K562 (cell line): ENCODE data around the gene PXN. TPM values are rescaled to one million over a fixed set of nuclear protein-coding genes. Genes with fewer than 3 reads are reported as not detected.

Experiments
- CHD1 ChIP-seq: fragments of 200-600 bp; sonication (generic); IDR thresholded peaks from one replicate; pipeline ENCODE4 v1.6.1; 2012; ENCODE audit warnings: mild to moderate bottlenecking, moderate library complexity, low read length, inconsistent platforms
- GATAD2A ChIP-seq: fragments of 450-650 bp; IDR thresholded peaks from 2 replicates; pipeline ENCODE4 v1.6.1; 2017
- HDAC6 ChIP-seq: IDR thresholded peaks from 2 replicates; pipeline ENCODE4 v1.6.1; 2012; ENCODE audit warnings: low read depth, mild to moderate bottlenecking, control low read depth, inconsistent platforms, low read length, moderate library complexity
- MIER1 ChIP-seq: fragments of 450-650 bp; IDR thresholded peaks from 2 replicates; pipeline ENCODE4 v1.6.1; 2016; ENCODE audit warnings: antibody characterized with exemption, mild to moderate bottlenecking, low read depth
- NR0B1 ChIP-seq: fragments of 450-650 bp; IDR thresholded peaks from one replicate; pipeline ENCODE4 v1.6.1; 2018; ENCODE audit warnings: mild to moderate bottlenecking, moderate library complexity; ENCODE audit not compliant: partially characterized antibody
- PRMT5 ChIP-seq: sonication (generic); formaldehyde crosslinking; IDR thresholded peaks from 2 replicates; pipeline ENCODE4 v1.5.0; 2020; ENCODE audit warnings: missing genetic modification reagents
- SIN3A ChIP-seq, 2 experiments: fragments of 150-350 bp in 1 of 2; IDR thresholded peaks; 2 replicates each; pipeline ENCODE4 v1.6.1; 2011 to 2016; ENCODE audit warnings: borderline replicate concordance in 2 of 2, low read depth in 2 of 2, low read length in 2 of 2, mild to moderate bottlenecking in 2 of 2, moderate library complexity in 2 of 2; ENCODE audit not compliant: control insufficient read depth in 1 of 2
- SMC3 ChIP-seq: conservative IDR thresholded peaks from 2 replicates; pipeline ENCODE4 v1.6.1; 2011; ENCODE audit warnings: low read depth, low read length, improper control_type of control experiment; ENCODE audit not compliant: insufficient read depth
- SNRNP70 ChIP-seq: fragments of 200-400 bp; formaldehyde crosslinking; optimal IDR thresholded peaks from 2 replicates; pipeline ENCODE3; 2017; ENCODE audit warnings: low read depth, low read length
- STAT5B ChIP-seq: fragments of 250-450 bp; sonication (Bioruptor Pico); IDR thresholded peaks from 2 replicates; pipeline ENCODE4 v1.8.0; 2021; ENCODE audit warnings: mild to moderate bottlenecking, inconsistent platforms
- TAF15 ChIP-seq: fragments of 200-400 bp; formaldehyde crosslinking; IDR thresholded peaks from 2 replicates; pipeline ENCODE4 v1.6.1; 2017; ENCODE audit warnings: mild to moderate bottlenecking, low read depth, low read length, moderate library complexity
- TARDBP ChIP-seq: fragments of 450-650 bp; IDR thresholded peaks from 2 replicates; pipeline ENCODE4 v1.6.1; 2016
- TEAD1 ChIP-seq, 2 experiments: fragments of 450-650 bp in 1 of 2; sonication (generic) in 1 of 2; formaldehyde crosslinking; IDR thresholded peaks; 2 replicates each; pipeline versions ENCODE4 v1.4.0 to v1.8.0; 2020 to 2022; ENCODE audit warnings: mild to moderate bottlenecking in 2 of 2, missing genetic modification reagents in 1 of 2
- TSHZ1 ChIP-seq: fragments of 250-450 bp; sonication (Bioruptor Pico); IDR thresholded peaks from 2 replicates; pipeline ENCODE4 v1.4.0; 2020; ENCODE audit warnings: mild to moderate bottlenecking, moderate library complexity
- ZBTB34 ChIP-seq: fragments of 250-450 bp; sonication (Bioruptor Pico); IDR thresholded peaks from 2 replicates; pipeline ENCODE4 v1.8.0; 2021; ENCODE audit warnings: mild to moderate bottlenecking, moderate library complexity
- ZNF146 ChIP-seq: IDR thresholded peaks from one replicate; pipeline ENCODE4 v1.6.1; 2018; ENCODE audit warnings: missing compliant biosample characterization; ENCODE audit not compliant: unreplicated experiment
- ZNF395 ChIP-seq: fragments of 200-800 bp; sonication (Bioruptor generic); IDR thresholded peaks from 2 replicates; pipeline ENCODE4 v1.6.1; 2017; ENCODE audit warnings: missing genetic modification characterization, missing compliant biosample characterization
- ZNF408 ChIP-seq: fragments of 250-450 bp; sonication (Bioruptor Pico); IDR thresholded peaks from 2 replicates; pipeline ENCODE4 v1.4.0; 2020; ENCODE audit warnings: low read depth, mild to moderate bottlenecking, moderate library complexity
- ZNF699 ChIP-seq: fragments of 250-450 bp; sonication (Bioruptor Pico); IDR thresholded peaks from 2 replicates; pipeline ENCODE4 v1.8.0; 2021; ENCODE audit warnings: mild to moderate bottlenecking, moderate library complexity; ENCODE audit not compliant: insufficient replicate concordance
- polyA plus RNA-seq, 8 experiments: library from polyadenylated mRNA; depleted of rRNA in 4 of 8; stranded (reverse) in 5 of 8; unstranded in 3 of 8; fragments of >200 nt; fragmentation: Nextera tagmentation in 2 of 8; fragmentation: Illumina TruSeq in 1 of 8; extraction: Ambion mirVana in 2 of 8; extraction: Trizol in 1 of 8; gene quantifications; 2 replicates each; pipeline versions ENCODE4 v1.2.1 to v1.2.3, GENCODE V29; 2011 to 2014; ENCODE audit warnings: inconsistent platforms in 1 of 8, missing spikeins in 1 of 8
- total RNA-seq, 7 experiments: library from RNA; depleted of rRNA in 6 of 7; stranded (reverse); fragments of >200 nt in 6 of 7; fragmentation: Illumina TruSeq in 2 of 7; extraction: Trizol in 2 of 7; gene quantifications; 2 replicates each; pipeline versions ENCODE4 v1.2.1 to v1.2.3, GENCODE V29; 2011 to 2021; ENCODE audit warnings: low replicate concordance in 1 of 7

The PXN gene
- total and polyA plus RNA-seq, 9 of the 15 experiments (the other 6 are each of a cell fraction or from before 2014, with no cell fraction given), result 4.0 to 74.1 (median 18.6) TPM

- TF ChIP-seq SMC3 (no peak), ZBTB34 (CRISPR knock-in tag) (no peak), ZNF395 (peak; percentile 35), HDAC6 (no peak), NR0B1 (no peak), SIN3A (IDR thresholded peaks at IDR 0.05; ENCODE audit: borderline replicate concordance in 2 of 2, control insufficient read depth in 1 of 2, low read depth in 2 of 2, low read length in 2 of 2) (0 out of 4 replicates have a peak, but pooled peaks of 1 of the 2 experiments have one; percentile 77), CHD1 (peak; percentile 99), MIER1 (0 out of 2 replicates have a peak, but pooled peaks have one; percentile 13), STAT5B (no peak), TARDBP (no peak), TSHZ1 (no peak), ZNF146 (CRISPR knock-in tag) (peak; percentile 4), GATAD2A (no peak), SNRNP70 (peak; percentile 89), ZNF408 (no peak), TEAD1 (CRISPR knock-in tag; IDR thresholded peaks at IDR 0.05) (no peak), PRMT5 (CRISPR knock-in tag) (no peak; the same call in 1 of the 2 replicates), TAF15 (no peak), ZNF699 (CRISPR knock-in tag) (no peak)
Measured at GRCh38 chr12:120200364-120200800, 65.1 kb downstream of the PXN start (continued).
